GM18505 (cell line): ENCODE measurements around the gene ADGRF5.

Experiments
- ATAC-seq: cut with Tn5 transposase; IDR thresholded peaks from one replicate; pipeline ENCODE4 v1.9.1; 2021; ENCODE audit not compliant: unreplicated experiment
- POLR2A ChIP-seq: IDR thresholded peaks from 4 replicates; pipeline ENCODE4 v1.6.1; 2011; ENCODE audit warnings: borderline replicate concordance; ENCODE audit not compliant: insufficient read depth, insufficient read length; ENCODE audit errors: extremely low read depth

ADGRF5 gene

GRCh38 chr6:46808806-46809205 lies 112.9 kb downstream of the ADGRF5 start:
- no peak for ATAC-seq
- TF ChIP-seq POLR2A, result no peak
